HEK293T (cell line): Measurements from ENCODE around the gene ARID1A.

Source experiments
- CTCF ChIA-PET: fragments of 350-600 bp; formaldehyde crosslinking; extraction: SDS; loops from one replicate; lab custom pipeline; 2021; ENCODE audit warnings: antibody characterized with exemption, inconsistent platforms; lab: Yijun Ruan, JAX
- POLR2A ChIA-PET: fragments of 350-600 bp; formaldehyde crosslinking; extraction: SDS; loops from one replicate; lab custom pipeline; 2020; ENCODE audit warnings: antibody characterized with exemption, inconsistent platforms; lab: Yijun Ruan, JAX
- DNase-seq: peaks from one replicate; pipeline ENCODE4 v3.0.0; 2012; ENCODE audit warnings: mixed read lengths; ENCODE audit errors: extremely low spot score
- ARNT ChIP-seq: fragments of 450-650 bp; IDR thresholded peaks from 2 replicates; pipeline ENCODE4 v1.6.1; 2017; ENCODE audit warnings: mild to moderate bottlenecking
- BHLHE40 ChIP-seq: fragments of 450-650 bp; IDR thresholded peaks from 2 replicates; pipeline ENCODE4 v1.6.1; 2016; ENCODE audit warnings: mild to moderate bottlenecking, moderate library complexity, borderline replicate concordance
- CTBP1 ChIP-seq: fragments of 450-650 bp; IDR thresholded peaks from 2 replicates; pipeline ENCODE4 v1.6.1; 2016; ENCODE audit warnings: borderline replicate concordance
- ELF4 ChIP-seq: fragments of 450-650 bp; IDR thresholded peaks from 2 replicates; pipeline ENCODE4 v1.6.1; 2017; ENCODE audit warnings: antibody characterized with exemption
- FOXA1 ChIP-seq: fragments of 450-650 bp; IDR thresholded peaks from 2 replicates; pipeline ENCODE4 v1.6.1; 2016; ENCODE audit warnings: mild to moderate bottlenecking
- FOXK2 ChIP-seq: fragments of 450-650 bp; IDR thresholded peaks from 2 replicates; pipeline ENCODE4 v1.6.1; 2016; ENCODE audit warnings: mild to moderate bottlenecking
- FOXM1 ChIP-seq: fragments of 450-650 bp; IDR thresholded peaks from 2 replicates; pipeline ENCODE4 v1.6.1; 2017; ENCODE audit warnings: mild to moderate bottlenecking, borderline replicate concordance
- HDGF ChIP-seq: fragments of 450-650 bp; IDR thresholded peaks from 2 replicates; pipeline ENCODE4 v1.6.1; 2017; ENCODE audit warnings: antibody characterized with exemption, borderline replicate concordance
- L3MBTL2 ChIP-seq: fragments of 450-650 bp; conservative IDR thresholded peaks from 2 replicates; pipeline ENCODE4 v1.6.1; 2016; ENCODE audit warnings: mild to moderate bottlenecking
- LEF1 ChIP-seq: fragments of 450-650 bp; IDR thresholded peaks from 2 replicates; pipeline ENCODE4 v1.6.1; 2017; ENCODE audit warnings: mild to moderate bottlenecking, borderline replicate concordance
- NFRKB ChIP-seq: fragments of 450-650 bp; IDR thresholded peaks from 2 replicates; pipeline ENCODE4 v1.6.1; 2016; ENCODE audit warnings: mild to moderate bottlenecking, moderate library complexity
- PKNOX1 ChIP-seq: fragments of 450-650 bp; IDR thresholded peaks from 2 replicates; pipeline ENCODE4 v1.6.1; 2016
- SP1 ChIP-seq: fragments of 450-650 bp; IDR thresholded peaks from 2 replicates; pipeline ENCODE4 v1.6.1; 2017
- SUZ12 ChIP-seq: fragments of 450-650 bp; IDR thresholded peaks from 2 replicates; pipeline ENCODE4 v1.6.1; 2016; ENCODE audit warnings: mild to moderate bottlenecking
- TARDBP ChIP-seq: fragments of 450-650 bp; IDR thresholded peaks from 2 replicates; pipeline ENCODE4 v1.6.1; 2016
- ZNF384 ChIP-seq: fragments of 450-650 bp; IDR thresholded peaks from 2 replicates; pipeline ENCODE4 v1.6.1; 2016

ARID1A gene

GRCh38 chr1:26787706-26788514, 92.1 kb downstream of the ARID1A start, which contains the start of gene PIGV:
TSS of gene PIGV (plus strand) at chr1:26787950. CDS start at chr1:26790816, 2,866 bp downstream.
- TF ChIP-seq FOXK2 (no peak), NFRKB (peak; percentile 66; the same call in 1 of the 2 replicates), L3MBTL2 (peak; percentile 62), ELF4 (peak; percentile 50)
- peak; percentile 94 for DNase-seq

GRCh38 chr1:26788515-26788785, 92.6 kb downstream of the ARID1A start:
- DNase-seq = no peak

More at GRCh38 chr1:26787706-26788514, 92.1 kb downstream of the ARID1A start, which contains the start of gene PIGV:
- ChIA-PET POLR2A (interaction anchor here (0.5 to 7.7 kb wide), 24 partner anchors 9 to 287 kb away, joined by 3 to 100 read pairs (median 6); partner anchors contain the start of gene GPN2), CTCF (interaction anchor here (0.6 to 4.2 kb wide), 11 partner anchors 9 to 185 kb away, joined by 3 to 51 read pairs (median 5); no protein-coding TSS in a partner anchor)

GRCh38 chr1:26788836-26789611, 93.2 kb downstream of the ARID1A start:
- TF ChIP-seq FOXK2 = no peak
- TF ChIP-seq HDGF = no peak
- TF ChIP-seq BHLHE40 = no peak
- no peak for TF ChIP-seq ZNF384
- TF ChIP-seq SUZ12 = no peak
- no peak for TF ChIP-seq ARNT
- no peak for TF ChIP-seq LEF1
- no peak for TF ChIP-seq SP1
- TF ChIP-seq FOXA1 = no peak
- TF ChIP-seq L3MBTL2 = no peak
- TF ChIP-seq ELF4 = no peak
- no peak for TF ChIP-seq PKNOX1
- ChIA-PET POLR2A (interaction anchor here (0.5 to 7.7 kb wide), 26 partner anchors 8 to 289 kb away, joined by 3 to 100 read pairs (median 6); partner anchors contain the start of gene GPN2), CTCF (interaction anchor here (0.5 to 4.2 kb wide), 23 partner anchors 8 to 260 kb away, joined by 3 to 51 read pairs (median 4); no protein-coding TSS in a partner anchor)
- DNase-seq = peak; percentile 81

More at GRCh38 chr1:26788515-26788785, 92.6 kb downstream of the ARID1A start:
- CTCF ChIA-PET = interaction anchor here (0.5 to 4.2 kb wide), 22 partner anchors 9 to 260 kb away, joined by 3 to 51 read pairs (median 4); no protein-coding TSS in a partner anchor
- no peak for TF ChIP-seq HDGF
- TF ChIP-seq FOXM1 = no peak
- no peak for TF ChIP-seq FOXK2
- no peak for TF ChIP-seq SP1
- no peak for TF ChIP-seq TARDBP
- no peak for TF ChIP-seq ARNT
- no peak for TF ChIP-seq CTBP1
- no peak for TF ChIP-seq L3MBTL2
- TF ChIP-seq SUZ12 = no peak
- TF ChIP-seq ELF4 = no peak
- TF ChIP-seq ZNF384 = no peak
- TF ChIP-seq PKNOX1 = no peak
- TF ChIP-seq NFRKB = no peak
- TF ChIP-seq FOXA1 = no peak
- TF ChIP-seq LEF1 = no peak
- no peak for TF ChIP-seq BHLHE40
- POLR2A ChIA-PET = interaction anchor here (0.5 to 7.7 kb wide), 26 partner anchors 8 to 288 kb away, joined by 3 to 100 read pairs (median 6); partner anchors contain the start of gene GPN2

DNA sequence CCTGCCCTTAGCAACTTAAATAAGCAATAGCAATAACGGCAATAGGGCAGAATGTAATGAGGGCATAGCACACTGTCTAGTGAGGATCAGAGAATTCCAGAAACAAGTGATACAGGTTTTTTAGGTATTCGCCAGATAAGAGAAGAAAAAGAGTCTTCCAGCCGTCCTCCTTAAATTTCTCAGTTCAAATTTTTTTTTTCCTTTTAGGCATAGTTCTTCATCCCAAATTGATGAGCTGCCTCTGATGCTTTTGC, 93.7 kb downstream of the ARID1A start:
- POLR2A ChIA-PET = interaction anchor here (0.8 to 7.7 kb wide), 14 partner anchors 10 to 289 kb away, joined by 3 to 100 read pairs (median 6); partner anchors contain the start of gene GPN2
- DNase-seq = no peak
- TF ChIP-seq ARNT (no peak), ZNF384 (no peak), FOXA1 (no peak), CTBP1 (no peak), ELF4 (no peak), FOXM1 (no peak)
- CTCF ChIA-PET = interaction anchor here (0.6 to 4.2 kb wide), 10 partner anchors 8 to 205 kb away, joined by 3 to 51 read pairs (median 5); no protein-coding TSS in a partner anchor

DNA sequence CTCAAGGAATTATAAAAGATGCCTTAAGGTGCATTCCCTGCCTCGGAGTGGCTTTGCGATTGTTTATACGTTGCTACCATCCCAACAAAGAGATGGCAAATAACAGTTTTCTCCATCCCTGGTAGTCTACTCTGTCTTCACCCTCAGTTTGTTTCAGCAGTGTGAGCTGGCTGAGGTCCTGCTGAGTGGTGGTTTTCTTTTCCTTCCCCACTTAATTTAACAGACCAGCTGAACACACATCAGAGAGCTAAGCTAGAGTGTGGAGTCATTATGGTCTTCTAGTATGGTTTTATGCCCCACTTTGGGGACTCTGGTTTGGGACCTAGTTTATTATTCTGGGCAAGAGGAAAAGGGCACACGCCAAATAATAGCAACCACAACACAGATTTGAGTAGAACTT, 94.1 kb downstream of the ARID1A start:
- ChIA-PET POLR2A (interaction anchor here (0.8 to 7.7 kb wide), 9 partner anchors 10 to 289 kb away, joined by 3 to 100 read pairs (median 6); no protein-coding TSS in a partner anchor), CTCF (interaction anchor here (0.6 to 4.2 kb wide), 9 partner anchors 10 to 206 kb away, joined by 3 to 51 read pairs (median 5); no protein-coding TSS in a partner anchor)
- no peak for TF ChIP-seq FOXA1
- TF ChIP-seq FOXM1 = no peak
- TF ChIP-seq ELF4 = no peak
- no peak for TF ChIP-seq NFRKB
- no peak for TF ChIP-seq SUZ12
- no peak for TF ChIP-seq L3MBTL2
- no peak for TF ChIP-seq TARDBP
- no peak for TF ChIP-seq ZNF384
- no peak for TF ChIP-seq LEF1
- no peak for DNase-seq

GRCh38 chr1:26790551-26790953, 94.7 kb downstream of the ARID1A start:
- POLR2A ChIA-PET = interaction anchor here (0.8 to 7.7 kb wide), 5 partner anchors 10 to 98 kb away, joined by 3 to 100 read pairs (median 3); no protein-coding TSS in a partner anchor

More at GRCh38 chr1:26790551-26790953, 94.7 kb downstream of the ARID1A start:
- no peak for DNase-seq
- no peak for TF ChIP-seq ZNF384
- CTCF ChIA-PET = interaction anchor here (0.6 to 4.2 kb wide), 3 partner anchors 111 to 187 kb away, joined by 3 to 51 read pairs (median 5); no protein-coding TSS in a partner anchor
